Activated CD4-positive, CD25-positive, alpha-beta regulatory T cell treated with anti-CD3 and anti-CD28 coated beads, Interleukin-2, amount 50 U/mL, for 16 hours (primary cell): ENCODE data around the gene CRIM1.

ENCODE experiments used
- DNase-seq: peaks from one replicate; pipeline ENCODE4 v3.0.0-alpha.2; 2020; ENCODE audit warnings: low read depth, low spot score

Gene CRIM1

GRCh38 chr2:36423619-36424120 lies 68.1 kb downstream of the CRIM1 start:
- DNase-seq = no peak

GRCh38 chr2:36425608-36426355 lies 70.2 kb downstream of the CRIM1 start:
- no peak for DNase-seq

- DNase-seq = no peak
These were observed 72.2 kb downstream of the CRIM1 start for GRCh38 chr2:36427790-36428243.

- no peak for DNase-seq
These were observed 75.0 kb downstream of the CRIM1 start for GRCh38 chr2:36430549-36430948.

GRCh38 chr2:36432479-36432878 lies 76.9 kb downstream of the CRIM1 start:
- no peak for DNase-seq

GRCh38 chr2:36433311-36434217 lies 78.0 kb downstream of the CRIM1 start:
- DNase-seq = no peak

- DNase-seq = no peak
These were observed 82.9 kb downstream of the CRIM1 start for GRCh38 chr2:36438449-36438977.

GRCh38 chr2:36439084-36439483 lies 83.5 kb downstream of the CRIM1 start:
- DNase-seq = no peak

- DNase-seq = no peak
These were observed 85.6 kb downstream of the CRIM1 start for GRCh38 chr2:36441065-36441625.

GRCh38 chr2:36441816-36442215 lies 86.2 kb downstream of the CRIM1 start:
- no peak for DNase-seq

- DNase-seq = no peak
These were observed 88.8 kb downstream of the CRIM1 start for GRCh38 chr2:36444216-36444936.

- no peak for DNase-seq
These were observed 89.7 kb downstream of the CRIM1 start for GRCh38 chr2:36445185-36445866.

GRCh38 chr2:36446294-36446693 lies 90.7 kb downstream of the CRIM1 start:
- DNase-seq = no peak

GRCh38 chr2:36449213-36449612 lies 93.6 kb downstream of the CRIM1 start:
- DNase-seq = no peak

- DNase-seq = no peak
These were observed 94.4 kb downstream of the CRIM1 start for GRCh38 chr2:36449943-36450392.

- no peak for DNase-seq
These were observed 95.1 kb downstream of the CRIM1 start for GRCh38 chr2:36450466-36451196.

- DNase-seq = no peak
These were observed 95.9 kb downstream of the CRIM1 start for GRCh38 chr2:36451512-36451911.

- DNase-seq = no peak
These were observed 96.7 kb downstream of the CRIM1 start for GRCh38 chr2:36452260-36452659.

GRCh38 chr2:36453652-36454051 lies 98.1 kb downstream of the CRIM1 start:
- no peak for DNase-seq

GRCh38 chr2:36455011-36455410 lies 99.4 kb downstream of the CRIM1 start:
- DNase-seq = no peak
